GM12874 (cell line): ENCODE data around the gene PDE6C.

Source experiments
- CTCF ChIP-seq: IDR thresholded peaks from 2 replicates; pipeline ENCODE4 v1.5.1; 2011; ENCODE audit warnings: low read depth, mild to moderate bottlenecking, control low read depth, low read length, moderate library complexity; ENCODE audit not compliant: insufficient read depth

PDE6C gene

GRCh38 chr10:93601146-93601773 lies 11.1 kb upstream of the PDE6C start, which contains the start of gene RBP4:
RBP4 (minus strand) TSS chr10:93601235; CDS start chr10:93601028, 207 bp downstream.
- no peak for TF ChIP-seq CTCF

DNA sequence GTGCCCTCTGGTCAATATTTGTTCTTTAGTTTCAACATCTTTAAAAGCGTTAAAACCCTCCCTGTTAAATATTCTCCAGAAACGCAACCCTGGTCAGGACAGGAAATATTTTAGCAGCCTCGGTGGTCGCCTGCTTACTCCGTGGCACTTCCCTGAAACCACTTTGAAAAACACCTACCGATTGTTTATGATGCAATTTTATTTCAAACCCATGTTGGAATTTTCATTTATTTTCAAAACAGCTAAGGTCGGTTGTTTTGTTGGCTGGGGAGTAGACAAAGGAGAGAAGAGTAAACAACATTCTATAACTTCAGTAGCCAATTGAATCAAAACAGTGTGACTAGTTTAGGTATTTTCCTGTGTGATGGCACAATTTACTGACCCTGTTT lies 10.6 kb upstream of the PDE6C start:
- TF ChIP-seq CTCF = no peak

- no peak for TF ChIP-seq CTCF
Measured at GRCh38 chr10:93603023-93603422, 9.3 kb upstream of the PDE6C start.

- no peak for TF ChIP-seq CTCF
Measured at GRCh38 chr10:93604146-93604545, 8.2 kb upstream of the PDE6C start.

DNA sequence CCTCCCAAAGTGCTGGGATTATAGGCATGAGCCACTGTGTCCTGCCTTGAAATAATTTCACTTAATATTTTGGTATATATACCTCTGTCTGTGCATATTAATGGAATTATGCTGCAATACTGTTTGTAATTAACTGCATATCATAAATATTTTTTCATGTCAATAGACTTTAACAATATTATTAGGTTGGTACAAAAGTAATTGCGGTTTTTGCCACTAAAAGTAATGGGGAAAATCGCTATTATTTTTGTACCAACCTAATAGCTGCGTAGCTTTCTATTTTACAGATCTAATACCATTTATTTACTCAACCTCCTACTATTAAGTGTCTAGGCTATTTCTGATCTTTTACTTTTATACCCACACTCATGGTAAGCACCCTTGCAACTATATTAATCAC lies 3.9 kb upstream of the PDE6C start:
- TF ChIP-seq CTCF = no peak

DNA sequence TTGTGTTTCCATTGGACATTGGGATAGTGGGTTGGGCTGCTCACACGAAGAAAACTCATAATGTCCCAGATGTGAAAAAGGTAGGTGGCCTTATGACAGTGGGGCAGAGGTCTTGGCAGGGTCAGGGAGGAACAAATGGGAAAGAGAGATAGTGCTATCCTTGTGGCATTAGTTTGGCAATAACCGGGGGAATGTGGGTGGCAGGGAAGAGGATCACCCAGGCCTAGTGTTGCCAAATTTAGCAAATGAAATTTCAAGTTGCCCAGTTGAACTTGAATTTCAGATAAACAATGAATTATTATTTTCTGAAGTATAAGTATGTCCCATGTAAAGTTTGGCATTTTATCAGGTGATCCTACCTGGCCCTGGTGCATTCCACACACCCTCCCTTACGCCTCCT lies 789 bp downstream of the PDE6C start:
- TF ChIP-seq CTCF = no peak

- no peak for TF ChIP-seq CTCF
Measured at GRCh38 chr10:93614101-93614825, 1.9 kb downstream of the PDE6C start.
